ENCODE results near the gene INTS11. TPM values are rescaled to one million over a fixed set of nuclear protein-coding genes. Genes with fewer than 3 reads are reported as not detected.

INTS11 gene
- total and polyA plus RNA-seq, 2 of the 13 experiments (the other 11 are each of a cell fraction or from before 2014, with no cell fraction given), result 52.8 to 94.8 TPM

DNA sequence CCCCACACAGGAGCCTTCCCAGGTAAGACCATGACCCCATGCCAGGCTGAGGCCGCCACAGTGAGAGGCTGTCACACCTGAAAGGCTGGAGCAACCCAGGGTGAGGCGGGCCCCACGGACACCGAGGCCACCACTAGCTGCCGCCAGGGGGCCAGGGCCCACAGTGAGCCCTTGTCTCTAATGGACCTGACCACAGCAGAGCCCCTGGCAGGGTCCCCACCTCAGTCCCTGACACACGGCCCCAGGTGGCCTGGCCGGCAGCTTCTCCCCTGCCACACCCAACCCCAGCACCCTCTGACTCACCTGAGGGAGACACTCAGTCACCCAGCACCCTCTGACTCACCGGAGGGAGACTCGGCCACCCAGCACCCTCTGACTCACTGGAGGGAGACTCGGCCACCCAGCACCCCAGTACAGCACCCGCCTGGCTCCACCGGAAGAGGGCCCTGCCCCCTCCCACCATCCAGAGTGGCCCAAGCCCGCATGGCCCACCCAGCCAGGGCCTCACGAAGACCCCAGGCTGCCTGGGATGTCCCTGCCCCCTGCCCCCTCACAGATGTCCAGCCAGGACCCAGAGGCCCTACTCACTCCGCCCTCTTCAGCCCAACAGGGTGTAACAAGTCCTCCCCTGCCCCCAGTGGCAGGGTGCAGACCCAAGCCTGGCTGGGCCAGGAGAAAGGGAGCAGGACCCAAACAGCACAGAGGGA is 20.3 kb upstream of the INTS11 start (continued):
- TF ChIP-seq, protein P1, sequence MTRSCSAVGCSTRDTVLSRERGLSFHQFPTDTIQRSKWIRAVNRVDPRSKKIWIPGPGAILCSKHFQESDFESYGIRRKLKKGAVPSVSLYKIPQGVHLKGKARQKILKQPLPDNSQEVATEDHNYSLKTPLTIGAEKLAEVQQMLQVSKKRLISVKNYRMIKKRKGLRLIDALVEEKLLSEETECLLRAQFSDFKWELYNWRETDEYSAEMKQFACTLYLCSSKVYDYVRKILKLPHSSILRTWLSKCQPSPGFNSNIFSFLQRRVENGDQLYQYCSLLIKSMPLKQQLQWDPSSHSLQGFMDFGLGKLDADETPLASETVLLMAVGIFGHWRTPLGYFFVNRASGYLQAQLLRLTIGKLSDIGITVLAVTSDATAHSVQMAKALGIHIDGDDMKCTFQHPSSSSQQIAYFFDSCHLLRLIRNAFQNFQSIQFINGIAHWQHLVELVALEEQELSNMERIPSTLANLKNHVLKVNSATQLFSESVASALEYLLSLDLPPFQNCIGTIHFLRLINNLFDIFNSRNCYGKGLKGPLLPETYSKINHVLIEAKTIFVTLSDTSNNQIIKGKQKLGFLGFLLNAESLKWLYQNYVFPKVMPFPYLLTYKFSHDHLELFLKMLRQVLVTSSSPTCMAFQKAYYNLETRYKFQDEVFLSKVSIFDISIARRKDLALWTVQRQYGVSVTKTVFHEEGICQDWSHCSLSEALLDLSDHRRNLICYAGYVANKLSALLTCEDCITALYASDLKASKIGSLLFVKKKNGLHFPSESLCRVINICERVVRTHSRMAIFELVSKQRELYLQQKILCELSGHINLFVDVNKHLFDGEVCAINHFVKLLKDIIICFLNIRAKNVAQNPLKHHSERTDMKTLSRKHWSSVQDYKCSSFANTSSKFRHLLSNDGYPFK (CRISPR knock-in tag; IDR thresholded peaks at IDR 0.05; ENCODE audit: borderline replicate concordance), result 0 out of 2 replicates have a peak, but pooled peaks have one; percentile 52
- TF ChIP-seq, protein P2, sequence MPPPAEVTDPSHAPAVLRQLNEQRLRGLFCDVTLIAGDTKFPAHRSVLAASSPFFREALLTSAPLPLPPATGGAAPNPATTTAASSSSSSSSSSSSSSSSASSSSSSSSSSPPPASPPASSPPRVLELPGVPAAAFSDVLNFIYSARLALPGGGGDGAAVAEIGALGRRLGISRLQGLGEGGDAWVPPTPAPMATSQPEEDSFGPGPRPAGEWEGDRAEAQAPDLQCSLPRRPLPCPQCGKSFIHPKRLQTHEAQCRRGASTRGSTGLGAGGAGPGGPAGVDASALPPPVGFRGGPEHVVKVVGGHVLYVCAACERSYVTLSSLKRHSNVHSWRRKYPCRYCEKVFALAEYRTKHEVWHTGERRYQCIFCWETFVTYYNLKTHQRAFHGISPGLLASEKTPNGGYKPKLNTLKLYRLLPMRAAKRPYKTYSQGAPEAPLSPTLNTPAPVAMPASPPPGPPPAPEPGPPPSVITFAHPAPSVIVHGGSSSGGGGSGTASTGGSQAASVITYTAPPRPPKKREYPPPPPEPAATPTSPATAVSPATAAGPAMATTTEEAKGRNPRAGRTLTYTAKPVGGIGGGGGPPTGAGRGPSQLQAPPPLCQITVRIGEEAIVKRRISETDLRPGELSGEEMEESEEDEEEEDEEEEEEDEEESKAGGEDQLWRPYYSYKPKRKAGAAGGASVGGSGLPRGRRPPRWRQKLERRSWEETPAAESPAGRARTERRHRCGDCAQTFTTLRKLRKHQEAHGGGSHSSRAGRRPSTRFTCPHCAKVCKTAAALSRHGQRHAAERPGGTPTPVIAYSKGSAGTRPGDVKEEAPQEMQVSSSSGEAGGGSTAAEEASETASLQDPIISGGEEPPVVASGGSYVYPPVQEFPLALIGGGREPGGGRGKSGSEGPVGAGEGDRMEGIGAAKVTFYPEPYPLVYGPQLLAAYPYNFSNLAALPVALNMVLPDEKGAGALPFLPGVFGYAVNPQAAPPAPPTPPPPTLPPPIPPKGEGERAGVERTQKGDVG (CRISPR knock-in tag; IDR thresholded peaks at IDR 0.05; ENCODE audit: borderline replicate concordance), result no peak
- TF ChIP-seq, protein P3, sequence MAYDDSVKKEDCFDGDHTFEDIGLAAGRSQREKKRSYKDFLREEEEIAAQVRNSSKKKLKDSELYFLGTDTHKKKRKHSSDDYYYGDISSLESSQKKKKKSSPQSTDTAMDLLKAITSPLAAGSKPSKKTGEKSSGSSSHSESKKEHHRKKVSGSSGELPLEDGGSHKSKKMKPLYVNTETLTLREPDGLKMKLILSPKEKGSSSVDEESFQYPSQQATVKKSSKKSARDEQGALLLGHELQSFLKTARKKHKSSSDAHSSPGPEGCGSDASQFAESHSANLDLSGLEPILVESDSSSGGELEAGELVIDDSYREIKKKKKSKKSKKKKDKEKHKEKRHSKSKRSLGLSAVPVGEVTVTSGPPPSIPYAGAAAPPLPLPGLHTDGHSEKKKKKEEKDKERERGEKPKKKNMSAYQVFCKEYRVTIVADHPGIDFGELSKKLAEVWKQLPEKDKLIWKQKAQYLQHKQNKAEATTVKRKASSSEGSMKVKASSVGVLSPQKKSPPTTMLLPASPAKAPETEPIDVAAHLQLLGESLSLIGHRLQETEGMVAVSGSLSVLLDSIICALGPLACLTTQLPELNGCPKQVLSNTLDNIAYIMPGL (CRISPR knock-in tag; IDR thresholded peaks at IDR 0.05; ENCODE audit: borderline replicate concordance in 1 of 2, low read depth in 1 of 2), result peak in 1 of 2 experiments; percentile 19; a peak in 1 of 4 replicates
- TF ChIP-seq ELF4 (CRISPR knock-in tag; IDR thresholded peaks at IDR 0.05; ENCODE audit: borderline replicate concordance), result no peak
- no peak for TF ChIP-seq ARNT (IDR thresholded peaks at IDR 0.05)
- TF ChIP-seq, protein P4, sequence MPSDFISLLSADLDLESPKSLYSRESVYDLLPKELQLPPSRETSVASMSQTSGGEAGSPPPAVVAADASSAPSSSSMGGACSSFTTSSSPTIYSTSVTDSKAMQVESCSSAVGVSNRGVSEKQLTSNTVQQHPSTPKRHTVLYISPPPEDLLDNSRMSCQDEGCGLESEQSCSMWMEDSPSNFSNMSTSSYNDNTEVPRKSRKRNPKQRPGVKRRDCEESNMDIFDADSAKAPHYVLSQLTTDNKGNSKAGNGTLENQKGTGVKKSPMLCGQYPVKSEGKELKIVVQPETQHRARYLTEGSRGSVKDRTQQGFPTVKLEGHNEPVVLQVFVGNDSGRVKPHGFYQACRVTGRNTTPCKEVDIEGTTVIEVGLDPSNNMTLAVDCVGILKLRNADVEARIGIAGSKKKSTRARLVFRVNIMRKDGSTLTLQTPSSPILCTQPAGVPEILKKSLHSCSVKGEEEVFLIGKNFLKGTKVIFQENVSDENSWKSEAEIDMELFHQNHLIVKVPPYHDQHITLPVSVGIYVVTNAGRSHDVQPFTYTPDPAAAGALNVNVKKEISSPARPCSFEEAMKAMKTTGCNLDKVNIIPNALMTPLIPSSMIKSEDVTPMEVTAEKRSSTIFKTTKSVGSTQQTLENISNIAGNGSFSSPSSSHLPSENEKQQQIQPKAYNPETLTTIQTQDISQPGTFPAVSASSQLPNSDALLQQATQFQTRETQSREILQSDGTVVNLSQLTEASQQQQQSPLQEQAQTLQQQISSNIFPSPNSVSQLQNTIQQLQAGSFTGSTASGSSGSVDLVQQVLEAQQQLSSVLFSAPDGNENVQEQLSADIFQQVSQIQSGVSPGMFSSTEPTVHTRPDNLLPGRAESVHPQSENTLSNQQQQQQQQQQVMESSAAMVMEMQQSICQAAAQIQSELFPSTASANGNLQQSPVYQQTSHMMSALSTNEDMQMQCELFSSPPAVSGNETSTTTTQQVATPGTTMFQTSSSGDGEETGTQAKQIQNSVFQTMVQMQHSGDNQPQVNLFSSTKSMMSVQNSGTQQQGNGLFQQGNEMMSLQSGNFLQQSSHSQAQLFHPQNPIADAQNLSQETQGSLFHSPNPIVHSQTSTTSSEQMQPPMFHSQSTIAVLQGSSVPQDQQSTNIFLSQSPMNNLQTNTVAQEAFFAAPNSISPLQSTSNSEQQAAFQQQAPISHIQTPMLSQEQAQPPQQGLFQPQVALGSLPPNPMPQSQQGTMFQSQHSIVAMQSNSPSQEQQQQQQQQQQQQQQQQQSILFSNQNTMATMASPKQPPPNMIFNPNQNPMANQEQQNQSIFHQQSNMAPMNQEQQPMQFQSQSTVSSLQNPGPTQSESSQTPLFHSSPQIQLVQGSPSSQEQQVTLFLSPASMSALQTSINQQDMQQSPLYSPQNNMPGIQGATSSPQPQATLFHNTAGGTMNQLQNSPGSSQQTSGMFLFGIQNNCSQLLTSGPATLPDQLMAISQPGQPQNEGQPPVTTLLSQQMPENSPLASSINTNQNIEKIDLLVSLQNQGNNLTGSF (CRISPR knock-in tag; IDR thresholded peaks at IDR 0.05), result 0 out of 2 replicates have a peak, but pooled peaks have one; percentile 11
- TF ChIP-seq ZNF446 (CRISPR knock-in tag; IDR thresholded peaks at IDR 0.05), result 0 out of 2 replicates have a peak, but pooled peaks have one; percentile 36
- TF ChIP-seq, protein P5, sequence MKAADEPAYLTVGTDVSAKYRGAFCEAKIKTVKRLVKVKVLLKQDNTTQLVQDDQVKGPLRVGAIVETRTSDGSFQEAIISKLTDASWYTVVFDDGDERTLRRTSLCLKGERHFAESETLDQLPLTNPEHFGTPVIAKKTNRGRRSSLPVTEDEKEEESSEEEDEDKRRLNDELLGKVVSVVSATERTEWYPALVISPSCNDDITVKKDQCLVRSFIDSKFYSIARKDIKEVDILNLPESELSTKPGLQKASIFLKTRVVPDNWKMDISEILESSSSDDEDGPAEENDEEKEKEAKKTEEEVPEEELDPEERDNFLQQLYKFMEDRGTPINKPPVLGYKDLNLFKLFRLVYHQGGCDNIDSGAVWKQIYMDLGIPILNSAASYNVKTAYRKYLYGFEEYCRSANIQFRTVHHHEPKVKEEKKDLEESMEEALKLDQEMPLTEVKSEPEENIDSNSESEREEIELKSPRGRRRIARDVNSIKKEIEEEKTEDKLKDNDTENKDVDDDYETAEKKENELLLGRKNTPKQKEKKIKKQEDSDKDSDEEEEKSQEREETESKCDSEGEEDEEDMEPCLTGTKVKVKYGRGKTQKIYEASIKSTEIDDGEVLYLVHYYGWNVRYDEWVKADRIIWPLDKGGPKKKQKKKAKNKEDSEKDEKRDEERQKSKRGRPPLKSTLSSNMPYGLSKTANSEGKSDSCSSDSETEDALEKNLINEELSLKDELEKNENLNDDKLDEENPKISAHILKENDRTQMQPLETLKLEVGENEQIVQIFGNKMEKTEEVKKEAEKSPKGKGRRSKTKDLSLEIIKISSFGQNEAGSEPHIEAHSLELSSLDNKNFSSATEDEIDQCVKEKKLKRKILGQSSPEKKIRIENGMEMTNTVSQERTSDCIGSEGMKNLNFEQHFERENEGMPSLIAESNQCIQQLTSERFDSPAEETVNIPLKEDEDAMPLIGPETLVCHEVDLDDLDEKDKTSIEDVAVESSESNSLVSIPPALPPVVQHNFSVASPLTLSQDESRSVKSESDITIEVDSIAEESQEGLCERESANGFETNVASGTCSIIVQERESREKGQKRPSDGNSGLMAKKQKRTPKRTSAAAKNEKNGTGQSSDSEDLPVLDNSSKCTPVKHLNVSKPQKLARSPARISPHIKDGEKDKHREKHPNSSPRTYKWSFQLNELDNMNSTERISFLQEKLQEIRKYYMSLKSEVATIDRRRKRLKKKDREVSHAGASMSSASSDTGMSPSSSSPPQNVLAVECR (CRISPR knock-in tag; IDR thresholded peaks at IDR 0.05; ENCODE audit: borderline replicate concordance), result peak; percentile 38; the same call in 1 of the 2 replicates
